ENCODE results near the gene MEX3D. TPM values are rescaled to one million over a fixed set of nuclear protein-coding genes. Genes with fewer than 3 reads are reported as not detected.

MEX3D gene
- total RNA-seq, 2 experiments from 2014 or later, result 7.6 to 9.5 TPM

GRCh38 chr19:1590641-1591397, 22.7 kb upstream of the MEX3D start:
- H3K27ac Mint-ChIP-seq, result peak overlapping the region; percentile 89
- ATAC-seq (peak; percentile 15), DNase-seq (peak; percentile 65)

GRCh38 chr19:1587872-1588271, 19.7 kb upstream of the MEX3D start:
- Mint-ChIP-seq H3K27ac (no peak overlapping the region), H3K27me3 (no peaks in the 10 kb centered on the region), H3K36me3 (peaks cover 18% of the 10 kb centered on the region), H3K4me3 (no peak overlapping the region), H3K4me1 (peaks cover 21% of the 10 kb centered on the region), H3K9me3 (ENCODE audit: low read depth) (no peaks in the 10 kb centered on the region)
- no peak for DNase-seq
- CTCF ChIA-PET, result interaction anchor here (0.7 to 1.1 kb wide), 2 partner anchors 17 to 432 kb away, joined by 3 read pairs; partner anchors contain the start of gene UQCR11
- ATAC-seq, result no peak

More at GRCh38 chr19:1590641-1591397, 22.7 kb upstream of the MEX3D start:
- CTCF ChIA-PET, result interaction anchor here (0.6 to 2.9 kb wide), 11 partner anchors 10 to 246 kb away, joined by 3 to 11 read pairs (median 5); partner anchors contain the start of genes MEX3D and UQCR11
- Mint-ChIP-seq H3K27me3 (no peaks in the 10 kb centered on the region), H3K36me3 (peaks cover 8% of the 10 kb centered on the region), H3K9me3 (ENCODE audit: low read depth) (no peaks in the 10 kb centered on the region), H3K4me3 (peak overlapping the region; percentile 88), H3K4me1 (peaks cover 21% of the 10 kb centered on the region)

GRCh38 chr19:1585243-1585580, 17.1 kb upstream of the MEX3D start:
- Mint-ChIP-seq H3K4me3 (no peak overlapping the region), H3K36me3 (peaks cover 23% of the 10 kb centered on the region), H3K4me1 (peaks cover 9% of the 10 kb centered on the region), H3K27me3 (no peaks in the 10 kb centered on the region), H3K27ac (no peak overlapping the region), H3K9me3 (ENCODE audit: low read depth) (no peaks in the 10 kb centered on the region)
- CTCF ChIA-PET, result no interaction called here
- ATAC-seq (no peak), DNase-seq (no peak)

GRCh38 chr19:1584500-1585242, 16.5 kb upstream of the MEX3D start:
- H3K27me3 Mint-ChIP-seq, result no peaks in the 10 kb centered on the region
- H3K4me1 Mint-ChIP-seq, result peaks cover 5% of the 10 kb centered on the region
- no peak overlapping the region for H3K4me3 Mint-ChIP-seq
- no peak overlapping the region for H3K27ac Mint-ChIP-seq
- CTCF ChIA-PET, result no interaction called here
- H3K9me3 Mint-ChIP-seq (ENCODE audit: low read depth), result no peaks in the 10 kb centered on the region
- H3K36me3 Mint-ChIP-seq, result peaks cover 24% of the 10 kb centered on the region
- DNase-seq (no peak), ATAC-seq (no peak)

GRCh38 chr19:1582201-1582600, 14.1 kb upstream of the MEX3D start:
- Mint-ChIP-seq H3K9me3 (ENCODE audit: low read depth) (no peaks in the 10 kb centered on the region), H3K27me3 (no peaks in the 10 kb centered on the region), H3K27ac (no peak overlapping the region), H3K4me3 (no peak overlapping the region), H3K36me3 (peaks cover 22% of the 10 kb centered on the region), H3K4me1 (no peaks in the 10 kb centered on the region)
- DNase-seq (no peak), ATAC-seq (no peak)
- CTCF ChIA-PET, result no interaction called here

GRCh38 chr19:1580957-1581356, 12.8 kb upstream of the MEX3D start:
- CTCF ChIA-PET, result no interaction called here
- Mint-ChIP-seq H3K4me3 (no peak overlapping the region), H3K27ac (no peak overlapping the region), H3K4me1 (no peaks in the 10 kb centered on the region), H3K27me3 (no peaks in the 10 kb centered on the region), H3K9me3 (ENCODE audit: low read depth) (no peaks in the 10 kb centered on the region), H3K36me3 (peaks cover 18% of the 10 kb centered on the region)
- DNase-seq, result no peak
- ATAC-seq, result no peak

GRCh38 chr19:1580382-1580781, 12.3 kb upstream of the MEX3D start:
- Mint-ChIP-seq H3K27me3 (no peaks in the 10 kb centered on the region), H3K27ac (no peak overlapping the region), H3K9me3 (ENCODE audit: low read depth) (no peaks in the 10 kb centered on the region), H3K36me3 (peaks cover 18% of the 10 kb centered on the region), H3K4me3 (no peak overlapping the region), H3K4me1 (no peaks in the 10 kb centered on the region)
- CTCF ChIA-PET, result no interaction called here
- DNase-seq, result no peak
- ATAC-seq, result no peak

GRCh38 chr19:1579222-1579621, 11.1 kb upstream of the MEX3D start:
- ATAC-seq (no peak), DNase-seq (no peak)
- Mint-ChIP-seq H3K27ac (no peak overlapping the region), H3K27me3 (no peaks in the 10 kb centered on the region), H3K4me3 (no peak overlapping the region), H3K9me3 (ENCODE audit: low read depth) (no peaks in the 10 kb centered on the region), H3K4me1 (no peaks in the 10 kb centered on the region), H3K36me3 (peaks cover 12% of the 10 kb centered on the region)
- CTCF ChIA-PET, result interaction anchor here (2.2 kb wide), 1 partner anchor 33 kb away, joined by 6 read pairs; no protein-coding TSS in a partner anchor

- peaks cover 7% of the 10 kb centered on the region for H3K36me3 Mint-ChIP-seq
- H3K27ac Mint-ChIP-seq, result no peak overlapping the region
- peaks cover 1% of the 10 kb centered on the region for H3K4me1 Mint-ChIP-seq
- ATAC-seq (no peak), DNase-seq (no peak)
- H3K9me3 Mint-ChIP-seq (ENCODE audit: low read depth), result no peaks in the 10 kb centered on the region
- H3K4me3 Mint-ChIP-seq, result no peak overlapping the region
- H3K27me3 Mint-ChIP-seq, result no peaks in the 10 kb centered on the region
- CTCF ChIA-PET, result interaction anchor here (0.6 to 2.2 kb wide), 2 partner anchors 11 to 32 kb away, joined by 4 to 6 read pairs; no protein-coding TSS in a partner anchor
Observed at GRCh38 chr19:1577929-1578618, 9.9 kb upstream of the MEX3D start.

- H3K36me3 Mint-ChIP-seq, result peaks cover 7% of the 10 kb centered on the region
- no peak overlapping the region for H3K4me3 Mint-ChIP-seq
- no peaks in the 10 kb centered on the region for H3K27me3 Mint-ChIP-seq
- H3K4me1 Mint-ChIP-seq, result peaks cover 1% of the 10 kb centered on the region
- H3K27ac Mint-ChIP-seq, result no peak overlapping the region
- DNase-seq (no peak), ATAC-seq (no peak)
- no peaks in the 10 kb centered on the region for H3K9me3 Mint-ChIP-seq (ENCODE audit: low read depth)
- CTCF ChIA-PET, result interaction anchor here (2.2 kb wide), 1 partner anchor 31 kb away, joined by 6 read pairs; no protein-coding TSS in a partner anchor
Observed at GRCh38 chr19:1577090-1577928, 9.2 kb upstream of the MEX3D start.

- DNase-seq (no peak), ATAC-seq (no peak)
- Mint-ChIP-seq H3K36me3 (peaks cover 7% of the 10 kb centered on the region), H3K27me3 (peaks cover under 1% of the 10 kb centered on the region), H3K27ac (no peak overlapping the region), H3K4me1 (peaks cover 1% of the 10 kb centered on the region), H3K9me3 (ENCODE audit: low read depth) (no peaks in the 10 kb centered on the region), H3K4me3 (no peak overlapping the region)
- CTCF ChIA-PET, result no interaction called here
Observed at GRCh38 chr19:1576242-1577089, 8.3 kb upstream of the MEX3D start.
